Kidney (tissue), 14 donors: Measurements from ENCODE around the gene C2orf72. TPM values are rescaled to one million over a fixed set of nuclear protein-coding genes. Genes with fewer than 3 reads are reported as not detected.

ENCODE experiments used
- DNase-seq, 5 donors: peaks; one replicate each; pipeline ENCODE4 v3.0.0-alpha.2; 2013 to 2020
- FAIRE-seq: peaks from 2 replicates; lab custom pipeline; 2012; peaks lifted over from hg19 to GRCh38; lab: Jason Lieb, UNC
- H3K27ac ChIP-seq, 2 donors: one replicate each; pipeline ENCODE4 v1.7.0; 2013; ENCODE audit warnings: low read depth in 2 of 2, low read length in 2 of 2, inconsistent platforms in 1 of 2
- H3K27me3 ChIP-seq: one replicate; pipeline ENCODE4 v1.7.1; 2013; ENCODE audit warnings: low read length, inconsistent platforms; ENCODE audit not compliant: control insufficient read depth, insufficient read depth
- H3K36me3 ChIP-seq, 3 donors: one replicate each; pipeline versions ENCODE4 v1.7.0 to v1.7.1; 2013; ENCODE audit warnings: low read length in 3 of 3, control low read depth in 1 of 3, inconsistent platforms in 1 of 3; ENCODE audit not compliant: insufficient read depth in 3 of 3, control insufficient read depth in 2 of 3
- H3K4me1 ChIP-seq, 3 donors: one replicate each; pipeline versions ENCODE4 v1.7.0 to v1.7.1; 2013; ENCODE audit warnings: low read length in 3 of 3, inconsistent platforms in 1 of 3, low read depth in 1 of 3; ENCODE audit not compliant: control insufficient read depth in 2 of 3, insufficient read depth in 2 of 3
- H3K4me3 ChIP-seq, 3 donors: one replicate each; pipeline versions ENCODE4 v1.7.0 to v1.8.1; 2013; ENCODE audit warnings: low read length in 3 of 3, control low read depth in 1 of 3, inconsistent platforms in 1 of 3
- H3K9ac ChIP-seq, 3 donors: one replicate each; pipeline versions ENCODE4 v1.7.0 to v1.7.1; 2013; ENCODE audit warnings: low read length in 3 of 3, control low read depth in 1 of 3, inconsistent platforms in 1 of 3
- H3K9me3 ChIP-seq, 3 donors: one replicate each; pipeline versions ENCODE4 v1.7.0 to v1.7.1; 2013; ENCODE audit warnings: low read length in 3 of 3, control low read depth in 1 of 3, inconsistent platforms in 1 of 3; ENCODE audit not compliant: control insufficient read depth in 2 of 3, insufficient read depth in 1 of 3
- intact Hi-C: fragments of 100-400 bp; cut with DNase I; formaldehyde crosslinking; loops from one replicate; pipeline ENCODE4 v1.11.1; 2022
- polyA plus RNA-seq: library from polyadenylated mRNA; stranded (reverse); fragments of 350-450 nt; fragmentation: Illumina TruSeq; extraction: RNeasy Lipid Tissue Mini Kit (QIAGEN cat#74804); gene quantifications from one replicate; pipeline ENCODE4 v1.2.3, GENCODE V29; 2014; ENCODE audit warnings: low read depth, low replicate concordance; ENCODE audit not compliant: insufficient read depth
- total RNA-seq: library from RNA; stranded (reverse); fragmentation: NEBNext Ultra II Directional; extraction: Animal tissue kit (Norgen Biotek cat#: 25700); gene quantifications from one replicate; pipeline ENCODE4 v1.2.1, GENCODE V29; 2021
- TF ChIP-seq, protein P1 (sequence below): IDR thresholded peaks from 3 replicates; pipeline ENCODE4 v1.5.1; 2012; ENCODE audit warnings: mild to moderate bottlenecking, moderate library complexity, borderline replicate concordance; ENCODE audit not compliant: insufficient read depth; ENCODE audit errors: extremely low read depth
- donor health status: control.
- donor health status: control.
- donor health status: control.
- donor health status: control.
- donor health status: control.
- donor health status: DM: yes; HTN: yes; CAD: no.
- donor health status: Normal renal cell carcinoma (clear cell type).

Gene C2orf72
- total and polyA plus RNA-seq, 2 donors from 2014 or later: 0.88 to 2.6 TPM

- DNase-seq: no peak
- no peak for FAIRE-seq
- H3K4me3 ChIP-seq: no peak overlapping the region
- TF ChIP-seq, protein P1, sequence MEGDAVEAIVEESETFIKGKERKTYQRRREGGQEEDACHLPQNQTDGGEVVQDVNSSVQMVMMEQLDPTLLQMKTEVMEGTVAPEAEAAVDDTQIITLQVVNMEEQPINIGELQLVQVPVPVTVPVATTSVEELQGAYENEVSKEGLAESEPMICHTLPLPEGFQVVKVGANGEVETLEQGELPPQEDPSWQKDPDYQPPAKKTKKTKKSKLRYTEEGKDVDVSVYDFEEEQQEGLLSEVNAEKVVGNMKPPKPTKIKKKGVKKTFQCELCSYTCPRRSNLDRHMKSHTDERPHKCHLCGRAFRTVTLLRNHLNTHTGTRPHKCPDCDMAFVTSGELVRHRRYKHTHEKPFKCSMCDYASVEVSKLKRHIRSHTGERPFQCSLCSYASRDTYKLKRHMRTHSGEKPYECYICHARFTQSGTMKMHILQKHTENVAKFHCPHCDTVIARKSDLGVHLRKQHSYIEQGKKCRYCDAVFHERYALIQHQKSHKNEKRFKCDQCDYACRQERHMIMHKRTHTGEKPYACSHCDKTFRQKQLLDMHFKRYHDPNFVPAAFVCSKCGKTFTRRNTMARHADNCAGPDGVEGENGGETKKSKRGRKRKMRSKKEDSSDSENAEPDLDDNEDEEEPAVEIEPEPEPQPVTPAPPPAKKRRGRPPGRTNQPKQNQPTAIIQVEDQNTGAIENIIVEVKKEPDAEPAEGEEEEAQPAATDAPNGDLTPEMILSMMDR: no peak
- H3K9me3 ChIP-seq: no peaks in the 10 kb centered on the region
- H3K27me3 ChIP-seq: no peaks in the 10 kb centered on the region
- intact Hi-C loops: no loop called here
- no peak overlapping the region for H3K9ac ChIP-seq
- peak overlapping the region in 1 of 2 donors; percentile 8 for H3K27ac ChIP-seq
- no peaks in the 10 kb centered on the region for H3K36me3 ChIP-seq
- peaks cover 0 to 20% (median 9%) of the 10 kb centered on the region in 3 donors for H3K4me1 ChIP-seq
Measured at GRCh38 chr2:231051116-231051515, 13.8 kb downstream of the C2orf72 start.

DNA sequence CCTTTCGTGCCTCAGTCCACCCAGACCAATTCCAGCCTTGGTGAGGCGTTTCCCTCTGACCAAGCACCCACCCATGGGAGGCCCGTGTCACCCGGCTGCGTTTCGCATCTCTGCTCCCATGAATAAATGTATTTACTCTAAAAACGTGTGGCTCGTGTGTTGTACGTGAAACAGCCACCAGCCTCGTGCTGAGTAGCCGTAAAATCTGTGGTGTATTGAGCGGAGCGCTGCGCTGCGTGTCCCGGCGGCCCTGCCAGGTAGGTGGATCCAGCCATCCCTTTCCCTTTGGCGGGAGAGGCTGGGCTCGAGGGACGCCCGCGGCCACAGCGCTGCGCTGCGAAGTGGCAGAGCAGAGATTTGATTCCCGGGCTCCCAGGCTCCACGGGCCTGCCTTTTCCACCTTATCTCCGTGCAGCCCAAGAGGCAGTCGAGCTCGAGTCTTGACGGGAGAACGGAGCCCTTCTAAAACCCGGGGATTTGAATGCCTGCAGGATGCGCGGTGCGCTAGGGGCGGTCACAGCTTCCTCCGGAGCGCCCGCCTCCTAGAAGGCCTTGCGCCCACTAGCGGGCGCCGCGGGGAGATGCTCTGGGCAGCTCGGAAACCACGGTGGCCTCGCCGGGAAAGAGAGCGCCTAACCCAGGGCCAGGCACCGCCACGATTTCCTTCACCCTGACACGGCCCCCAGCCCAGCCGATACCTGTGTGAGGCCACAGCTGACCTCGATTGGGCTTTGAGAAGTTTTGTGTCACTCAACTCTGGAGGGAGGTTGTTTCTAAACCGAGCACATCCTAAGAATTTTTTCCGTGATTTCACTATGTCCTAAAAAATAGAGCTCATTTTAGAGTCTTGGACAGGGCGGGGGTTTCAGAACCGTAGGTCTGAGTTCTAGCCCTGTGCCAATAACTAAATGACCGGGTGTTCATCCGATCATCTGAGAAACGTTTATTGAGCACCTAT lies 15.4 kb downstream of the C2orf72 start:
- FAIRE-seq (no peak), DNase-seq (peak; percentile 83 to 95 (median 91))
- no peaks in the 10 kb centered on the region for H3K27me3 ChIP-seq
- H3K9me3 ChIP-seq: no peaks in the 10 kb centered on the region
- H3K4me1 ChIP-seq: peaks cover under 1 to 23% (median 12%) of the 10 kb centered on the region in 3 donors
- H3K4me3 ChIP-seq: peak overlapping the region; percentile 53 to 80 (median 76)
- peak overlapping the region; percentile 18 to 67 (median 46) for H3K9ac ChIP-seq
- intact Hi-C loops: no loop called here
- peak overlapping the region; percentile 16 to 34 for H3K27ac ChIP-seq
- TF ChIP-seq, protein P1: peak; percentile 90
- no peaks in the 10 kb centered on the region for H3K36me3 ChIP-seq

DNA sequence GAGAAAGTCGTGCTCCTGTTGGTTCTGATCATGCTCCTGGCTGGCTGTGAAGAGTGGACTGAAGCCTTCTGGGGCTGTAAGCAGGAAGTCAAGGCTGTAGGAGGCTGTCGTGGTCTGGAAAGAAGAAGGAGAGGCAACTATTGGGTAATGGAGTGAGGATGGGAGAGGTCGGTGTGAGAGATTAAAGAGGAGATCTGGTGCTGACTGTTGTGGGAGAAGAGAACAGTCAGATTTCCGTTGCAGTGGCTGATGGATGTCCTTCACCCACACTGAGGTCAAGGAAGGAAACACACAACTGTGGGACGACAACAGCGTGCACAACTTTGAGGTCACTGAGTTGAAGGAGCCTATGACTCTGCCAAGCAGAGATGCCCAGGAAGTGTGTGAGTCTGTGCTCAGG lies 16.5 kb downstream of the C2orf72 start:
- FAIRE-seq (no peak), DNase-seq (no peak)
- intact Hi-C loops: no loop called here
- no peaks in the 10 kb centered on the region for H3K27me3 ChIP-seq
- peaks cover 5 to 28% (median 20%) of the 10 kb centered on the region in 3 donors for H3K4me1 ChIP-seq
- no peak overlapping the region for H3K9ac ChIP-seq
- no peak overlapping the region for H3K4me3 ChIP-seq
- no peak overlapping the region for H3K27ac ChIP-seq
- TF ChIP-seq, protein P1: no peak
- no peaks in the 10 kb centered on the region for H3K9me3 ChIP-seq
- no peaks in the 10 kb centered on the region for H3K36me3 ChIP-seq
